Fibroblast of villous mesenchyme (primary cell): ENCODE data around the gene SEMA6A. TPM values are rescaled to one million over a fixed set of nuclear protein-coding genes. Genes with fewer than 3 reads are reported as not detected.

Experiments used
- DNase-seq: peaks from one replicate; pipeline ENCODE4 v3.0.0-alpha.2; 2010; ENCODE audit warnings: low read depth
- H3K4me3 ChIP-seq: 2 replicates; pipeline ENCODE4 v1.5.1; 2011; ENCODE audit warnings: low read depth, mild to moderate bottlenecking, low read length
- total RNA-seq: library from RNA; depleted of rRNA; stranded (reverse); fragments of >200 nt; gene quantifications from 2 replicates; pipeline ENCODE4 v1.2.3, GENCODE V29; 2012
- TF ChIP-seq, protein P1 (sequence below): IDR thresholded peaks from 2 replicates; pipeline ENCODE4 v1.5.1; 2012; ENCODE audit warnings: low read depth, mild to moderate bottlenecking, low read length; ENCODE audit not compliant: insufficient read depth

SEMA6A gene
- total RNA-seq, 1 donor = 2.2 TPM

DNA sequence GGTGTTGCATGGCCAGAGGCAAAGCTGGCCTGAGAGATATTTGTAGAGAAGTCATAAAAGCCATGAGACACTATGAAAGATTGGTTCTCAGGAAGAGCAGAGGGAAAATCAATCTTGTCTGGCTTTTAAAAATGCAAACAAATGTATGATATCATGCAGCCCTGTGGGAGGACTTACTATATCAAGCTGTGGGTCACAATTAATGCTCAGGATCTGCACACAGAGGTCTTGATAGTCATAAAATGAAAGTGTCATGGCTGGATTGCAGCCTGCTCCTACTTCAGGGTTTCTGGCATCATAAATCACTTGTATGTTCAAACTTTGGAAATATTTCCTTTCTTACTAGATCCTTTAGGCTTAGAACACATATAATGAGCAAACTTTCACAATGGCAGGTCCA, 151.5 kb downstream of the SEMA6A start:
- no peak overlapping the region for H3K4me3 ChIP-seq
- TF ChIP-seq, protein P1, sequence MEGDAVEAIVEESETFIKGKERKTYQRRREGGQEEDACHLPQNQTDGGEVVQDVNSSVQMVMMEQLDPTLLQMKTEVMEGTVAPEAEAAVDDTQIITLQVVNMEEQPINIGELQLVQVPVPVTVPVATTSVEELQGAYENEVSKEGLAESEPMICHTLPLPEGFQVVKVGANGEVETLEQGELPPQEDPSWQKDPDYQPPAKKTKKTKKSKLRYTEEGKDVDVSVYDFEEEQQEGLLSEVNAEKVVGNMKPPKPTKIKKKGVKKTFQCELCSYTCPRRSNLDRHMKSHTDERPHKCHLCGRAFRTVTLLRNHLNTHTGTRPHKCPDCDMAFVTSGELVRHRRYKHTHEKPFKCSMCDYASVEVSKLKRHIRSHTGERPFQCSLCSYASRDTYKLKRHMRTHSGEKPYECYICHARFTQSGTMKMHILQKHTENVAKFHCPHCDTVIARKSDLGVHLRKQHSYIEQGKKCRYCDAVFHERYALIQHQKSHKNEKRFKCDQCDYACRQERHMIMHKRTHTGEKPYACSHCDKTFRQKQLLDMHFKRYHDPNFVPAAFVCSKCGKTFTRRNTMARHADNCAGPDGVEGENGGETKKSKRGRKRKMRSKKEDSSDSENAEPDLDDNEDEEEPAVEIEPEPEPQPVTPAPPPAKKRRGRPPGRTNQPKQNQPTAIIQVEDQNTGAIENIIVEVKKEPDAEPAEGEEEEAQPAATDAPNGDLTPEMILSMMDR = no peak
- peak; percentile 79 for DNase-seq

- H3K4me3 ChIP-seq = no peak overlapping the region
- DNase-seq = no peak
- TF ChIP-seq, protein P1 = no peak
These were observed 153.5 kb downstream of the SEMA6A start for GRCh38 chr5:116421080-116421629.

DNA sequence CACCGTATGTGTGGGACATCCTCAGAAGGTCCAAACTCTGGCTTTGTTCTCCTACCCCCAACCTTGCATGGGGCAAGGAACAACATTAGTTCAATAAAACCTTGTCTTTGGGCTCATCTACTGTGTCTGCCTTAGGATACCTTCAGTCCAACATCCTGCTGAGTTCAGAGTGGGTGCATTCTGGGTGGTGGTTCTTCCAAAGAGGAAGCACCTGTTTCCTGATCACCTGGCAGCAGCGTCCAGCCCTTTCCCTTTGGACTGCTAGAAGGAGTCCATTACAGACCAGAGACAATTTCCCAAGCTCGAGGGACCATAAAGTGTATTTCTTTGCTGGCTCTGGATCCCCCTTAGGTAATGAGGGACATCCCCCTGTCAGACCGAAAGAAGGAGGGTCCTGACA, 154.1 kb downstream of the SEMA6A start:
- TF ChIP-seq, protein P1 = no peak
- no peak overlapping the region for H3K4me3 ChIP-seq
- DNase-seq = no peak

DNA sequence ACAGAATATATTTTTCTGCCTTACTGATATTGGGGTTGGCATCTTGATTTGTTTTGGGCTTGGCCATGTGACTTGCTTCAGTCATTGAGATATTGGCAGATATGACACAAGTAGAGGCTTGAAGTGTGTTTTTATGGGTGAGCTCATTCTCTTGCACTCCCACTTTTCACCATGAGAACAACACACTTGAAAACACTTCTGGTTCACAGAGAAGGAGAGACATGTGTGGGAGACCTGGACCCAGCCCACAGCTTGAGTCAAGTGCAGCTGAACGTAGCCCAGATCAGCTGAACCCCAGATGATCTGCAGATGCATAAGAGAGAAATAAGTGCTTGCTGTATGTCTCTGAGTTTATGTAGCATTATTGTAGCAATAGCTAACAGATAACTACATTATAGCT, 155.4 kb downstream of the SEMA6A start:
- DNase-seq = no peak
- H3K4me3 ChIP-seq = no peak overlapping the region
- TF ChIP-seq, protein P1 = no peak

DNA sequence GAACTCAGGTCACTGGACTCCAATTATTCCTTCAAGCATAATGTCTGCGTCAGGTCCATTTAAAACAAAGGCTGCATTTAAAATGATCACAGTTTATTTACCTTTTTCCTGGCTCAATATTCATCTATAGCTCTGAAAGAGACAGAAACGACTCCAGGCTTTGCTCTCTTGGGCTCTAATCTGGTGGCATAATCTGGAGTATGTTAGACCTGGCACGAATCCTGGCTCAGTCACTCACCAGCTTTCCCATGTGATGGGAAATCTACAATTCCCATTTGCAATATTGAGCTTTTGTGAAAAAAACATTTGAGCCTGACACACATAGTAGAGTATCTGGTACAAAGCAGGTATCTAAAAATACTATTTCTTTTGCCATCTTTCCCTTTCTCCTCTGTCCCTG, 155.8 kb downstream of the SEMA6A start:
- DNase-seq = no peak
- no peak overlapping the region for H3K4me3 ChIP-seq
- TF ChIP-seq, protein P1 = no peak

DNA sequence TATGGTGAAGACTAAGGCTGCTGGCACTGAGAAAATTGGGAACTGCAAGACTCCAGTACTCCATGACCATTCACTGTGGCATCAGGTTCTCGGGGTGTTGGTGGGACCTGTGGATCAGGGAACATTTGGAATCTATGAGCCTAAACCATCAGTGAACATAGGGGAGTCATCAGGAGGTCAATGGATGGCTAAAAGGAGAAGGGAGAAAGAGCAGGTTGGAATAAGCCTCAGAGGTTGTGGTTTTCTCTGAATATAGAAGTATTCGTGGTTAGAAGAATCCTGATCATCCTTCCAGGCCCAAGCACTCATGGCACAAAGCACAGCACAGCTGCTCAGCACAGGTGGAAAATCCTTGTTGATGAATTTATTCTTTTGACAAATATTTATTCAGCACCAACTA, 156.6 kb downstream of the SEMA6A start:
- H3K4me3 ChIP-seq = no peak overlapping the region
- TF ChIP-seq, protein P1 = no peak
- DNase-seq = no peak

DNA sequence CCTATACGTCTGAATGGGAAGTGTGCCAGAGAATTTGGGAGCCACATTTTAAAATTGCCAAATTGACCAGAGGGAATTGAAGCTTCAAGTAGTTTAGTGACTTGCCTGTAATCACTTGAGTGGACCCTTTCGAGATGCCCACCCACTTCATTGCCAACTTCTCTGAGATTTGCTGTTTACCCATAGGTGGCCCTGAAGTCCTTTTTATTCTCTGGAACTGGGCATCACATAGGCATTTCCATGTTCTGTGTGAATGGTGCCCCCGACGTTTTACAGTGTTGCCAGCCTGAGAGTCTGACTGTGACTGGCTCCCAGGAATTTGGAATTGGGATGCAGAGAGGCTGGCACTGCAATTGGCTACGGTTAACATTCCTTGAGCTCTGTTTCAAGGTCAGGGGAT, 158.6 kb downstream of the SEMA6A start:
- TF ChIP-seq, protein P1 = no peak
- H3K4me3 ChIP-seq = no peak overlapping the region
- no peak for DNase-seq
